GM10266 (cell line): ENCODE data around the gene HSD17B1.

Experiments
- DNase-seq: peaks from one replicate; pipeline ENCODE4 v3.0.0; 2012; ENCODE audit errors: extremely low spot score
- TF ChIP-seq, protein P1 (sequence below): IDR thresholded peaks from 2 replicates; pipeline ENCODE4 v1.5.1; 2012; ENCODE audit warnings: mild to moderate bottlenecking, low read depth; ENCODE audit not compliant: control insufficient read depth, insufficient read depth; ENCODE audit errors: missing control alignments

Gene HSD17B1

DNA sequence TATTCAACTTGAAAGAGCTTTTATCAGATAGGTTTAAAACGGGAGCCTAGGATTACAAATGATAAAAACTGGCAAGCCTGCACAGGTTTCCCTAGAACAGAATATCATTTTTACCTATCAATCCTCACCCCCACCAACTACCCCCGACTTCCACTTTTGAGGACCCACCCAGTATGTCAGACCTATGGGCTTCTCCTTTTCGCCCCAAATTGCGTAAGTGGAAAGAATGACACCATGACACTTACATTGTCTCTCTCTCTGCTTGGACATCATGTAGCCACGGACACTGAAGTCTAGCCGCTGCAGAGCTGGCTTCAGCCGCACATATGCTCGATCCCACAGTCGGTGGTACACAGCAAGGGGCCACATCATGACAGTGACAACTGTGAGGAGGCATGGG lies 32.2 kb downstream of the HSD17B1 start:
- TF ChIP-seq, protein P1, sequence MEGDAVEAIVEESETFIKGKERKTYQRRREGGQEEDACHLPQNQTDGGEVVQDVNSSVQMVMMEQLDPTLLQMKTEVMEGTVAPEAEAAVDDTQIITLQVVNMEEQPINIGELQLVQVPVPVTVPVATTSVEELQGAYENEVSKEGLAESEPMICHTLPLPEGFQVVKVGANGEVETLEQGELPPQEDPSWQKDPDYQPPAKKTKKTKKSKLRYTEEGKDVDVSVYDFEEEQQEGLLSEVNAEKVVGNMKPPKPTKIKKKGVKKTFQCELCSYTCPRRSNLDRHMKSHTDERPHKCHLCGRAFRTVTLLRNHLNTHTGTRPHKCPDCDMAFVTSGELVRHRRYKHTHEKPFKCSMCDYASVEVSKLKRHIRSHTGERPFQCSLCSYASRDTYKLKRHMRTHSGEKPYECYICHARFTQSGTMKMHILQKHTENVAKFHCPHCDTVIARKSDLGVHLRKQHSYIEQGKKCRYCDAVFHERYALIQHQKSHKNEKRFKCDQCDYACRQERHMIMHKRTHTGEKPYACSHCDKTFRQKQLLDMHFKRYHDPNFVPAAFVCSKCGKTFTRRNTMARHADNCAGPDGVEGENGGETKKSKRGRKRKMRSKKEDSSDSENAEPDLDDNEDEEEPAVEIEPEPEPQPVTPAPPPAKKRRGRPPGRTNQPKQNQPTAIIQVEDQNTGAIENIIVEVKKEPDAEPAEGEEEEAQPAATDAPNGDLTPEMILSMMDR, result no peak
- DNase-seq, result no peak

DNA sequence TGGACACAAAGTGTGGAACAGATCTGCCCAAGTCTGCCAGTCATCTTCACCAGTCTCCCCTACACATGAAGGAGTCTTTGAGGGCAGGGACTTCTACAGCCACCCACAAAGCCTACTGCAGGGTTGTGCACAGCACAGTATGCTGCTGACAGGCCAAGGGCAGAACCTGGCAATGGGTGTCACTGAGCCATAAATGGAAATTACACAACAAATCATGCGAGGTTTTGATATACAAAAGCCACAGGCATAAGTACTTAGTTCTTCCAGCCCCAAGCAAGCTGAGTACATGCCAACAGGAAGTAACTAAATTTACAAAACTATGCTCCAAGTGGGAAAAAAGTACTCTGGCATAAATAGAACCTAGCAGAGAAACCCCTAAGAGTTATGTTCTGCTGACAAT lies 32.6 kb downstream of the HSD17B1 start:
- DNase-seq, result no peak
- TF ChIP-seq, protein P1, result no peak

DNA sequence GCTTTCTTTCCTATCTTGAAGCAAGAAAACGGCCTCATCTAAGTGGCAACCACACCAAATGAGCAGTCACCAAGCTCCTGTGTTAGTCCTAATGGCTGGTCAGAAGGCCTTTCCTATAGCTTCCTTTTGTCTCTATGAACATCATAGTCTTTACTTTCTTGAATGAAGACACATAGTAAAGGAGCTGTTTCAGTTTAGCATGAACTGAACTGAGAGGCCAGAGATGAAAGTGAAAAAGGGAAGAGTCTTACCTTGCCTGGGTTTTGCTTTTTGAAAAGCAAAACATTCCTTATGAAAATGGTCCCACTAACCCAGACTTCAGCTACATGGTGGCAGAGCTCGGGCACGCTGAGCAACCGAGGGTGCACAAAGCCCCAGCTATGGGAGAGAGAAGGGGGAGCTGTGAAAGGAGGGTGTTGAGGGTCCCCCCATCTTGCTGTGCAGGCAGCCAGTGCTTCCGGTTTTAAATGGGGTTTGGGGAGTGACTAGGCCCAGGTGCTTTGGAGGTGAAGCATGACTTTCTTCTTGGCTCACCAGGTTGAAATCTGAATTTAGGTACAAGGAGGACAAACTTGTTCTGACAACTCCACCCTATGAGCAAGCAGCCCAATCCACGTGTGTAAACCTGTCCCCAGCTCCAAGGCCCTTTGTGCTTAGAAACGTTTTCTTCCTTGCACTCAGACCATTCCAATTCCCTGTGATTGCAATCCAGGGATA lies 33.9 kb downstream of the HSD17B1 start:
- DNase-seq, result peak; percentile 58
- TF ChIP-seq, protein P1, result no peak

DNA sequence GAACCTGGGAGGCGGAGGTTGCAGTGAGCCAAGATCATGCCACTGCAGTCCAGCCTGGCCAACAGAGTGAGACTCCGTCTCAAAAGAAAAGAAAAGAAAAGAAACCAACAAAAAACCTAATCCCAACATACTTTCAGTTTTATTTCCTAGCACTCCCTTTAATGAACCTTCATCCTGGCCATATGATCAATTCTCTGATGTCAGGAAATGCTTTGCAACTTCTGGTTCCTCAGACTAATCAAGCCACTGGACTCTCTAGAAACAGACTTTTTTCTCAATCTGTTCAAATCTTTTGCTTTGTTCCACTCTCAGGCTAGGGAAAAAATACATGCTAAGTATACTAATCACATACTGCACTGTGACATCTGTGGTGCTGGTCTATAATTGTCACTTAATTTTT lies 38.2 kb downstream of the HSD17B1 start:
- DNase-seq, result no peak
- TF ChIP-seq, protein P1, result no peak

DNA sequence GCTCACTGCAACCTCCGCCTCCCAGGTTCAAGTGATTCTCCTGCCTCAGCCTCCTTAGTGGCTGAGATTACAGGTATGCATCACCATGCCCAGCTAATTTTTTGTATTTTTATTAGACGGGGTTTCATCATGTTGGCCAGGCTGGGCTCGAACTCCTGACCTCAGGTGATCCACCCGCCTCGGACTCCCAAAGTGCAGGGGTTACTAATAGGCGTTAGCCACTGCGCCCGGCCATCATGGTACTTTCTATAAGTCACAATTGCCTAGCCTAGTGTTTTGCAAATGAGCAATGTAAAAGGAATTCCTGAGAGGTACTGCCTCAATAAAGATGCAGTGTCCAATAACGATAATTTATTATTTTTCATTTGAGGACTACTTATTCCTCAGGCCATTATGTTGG lies 38.7 kb downstream of the HSD17B1 start:
- TF ChIP-seq, protein P1, result no peak
- no peak for DNase-seq

DNA sequence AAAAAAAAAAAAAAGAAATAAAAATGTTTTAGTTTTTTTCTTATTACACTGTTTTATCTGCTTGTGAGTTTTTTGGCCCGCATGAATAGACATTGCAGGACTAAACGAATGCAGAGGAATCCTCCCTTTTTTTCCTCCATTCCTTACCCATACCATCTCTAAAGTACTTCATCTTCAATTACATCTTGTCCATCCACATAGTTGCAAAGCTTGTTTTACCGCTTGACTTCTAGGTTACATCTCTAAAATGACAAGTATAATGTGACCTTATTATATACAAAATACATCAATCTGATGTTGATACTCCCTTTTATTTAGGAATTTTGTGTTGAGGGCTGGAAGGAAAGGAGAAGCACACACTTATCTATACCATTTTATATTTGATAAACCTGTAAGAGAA lies 43.7 kb downstream of the HSD17B1 start:
- TF ChIP-seq, protein P1, result no peak
- DNase-seq, result no peak

DNA sequence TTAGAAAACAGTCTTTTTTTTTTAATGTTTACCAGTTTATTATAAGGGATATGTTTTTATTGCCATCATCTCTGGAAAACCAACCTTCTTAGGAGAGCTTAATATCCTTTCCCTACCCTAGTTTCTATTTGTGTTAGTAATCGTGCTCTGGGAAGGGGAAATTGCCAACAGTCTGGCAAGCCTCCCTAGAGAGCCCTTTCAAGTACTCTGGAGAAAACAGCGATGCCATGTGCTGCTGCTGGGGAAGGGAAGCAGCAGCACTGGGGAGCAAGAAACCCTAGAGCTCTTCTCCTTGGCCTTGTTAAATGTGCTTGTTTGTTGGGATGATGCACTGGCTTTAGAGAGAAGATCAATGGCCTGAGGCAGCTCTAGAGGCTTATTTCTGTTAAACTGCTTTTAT lies 46.2 kb downstream of the HSD17B1 start:
- TF ChIP-seq, protein P1, result no peak
- no peak for DNase-seq
